H9 (cell line): Measurements from ENCODE around the gene GH2. TPM values are rescaled to one million over a fixed set of nuclear protein-coding genes. Genes with fewer than 3 reads are reported as not detected.
A peak's percentile ranks its signal among the peaks of the same experiment; 100 is the strongest.
"Not testable (repeated sequence)": the region's sequence is repeated elsewhere in the genome, so short reads cannot be mapped to it uniquely, and the experiment has no call there.

Experiments
- DNase-seq: peaks from one replicate; pipeline ENCODE4 v3.0.0-alpha.2; 2017
- H2AFZ ChIP-seq: one replicate; pipeline ENCODE4 v1.6.1; 2013; ENCODE audit warnings: mild to moderate bottlenecking, low read length, control low read depth, moderate library complexity
- H2AK5ac ChIP-seq: 2 replicates; pipeline ENCODE4 v1.6.1; 2013; ENCODE audit warnings: low read length, control low read depth, mixed read lengths; ENCODE audit not compliant: insufficient read length
- H2BK120ac ChIP-seq: one replicate; pipeline ENCODE4 v1.6.1; 2013; ENCODE audit warnings: low read depth, mild to moderate bottlenecking, low read length, control low read depth, inconsistent platforms; ENCODE audit not compliant: poor library complexity, severe bottlenecking
- H2BK12ac ChIP-seq: 2 replicates; pipeline ENCODE4 v1.6.1; 2013; ENCODE audit warnings: low read length, control low read depth, mixed read lengths, low read depth; ENCODE audit not compliant: insufficient read length
- H2BK15ac ChIP-seq: 2 replicates; pipeline ENCODE4 v1.6.1; 2013; ENCODE audit warnings: low read depth, low read length, control low read depth
- H2BK20ac ChIP-seq: one replicate; pipeline ENCODE4 v1.6.1; 2013; ENCODE audit warnings: low read depth, mild to moderate bottlenecking, low read length, control low read depth, inconsistent platforms; ENCODE audit not compliant: poor library complexity, severe bottlenecking
- H2BK5ac ChIP-seq: 2 replicates; pipeline ENCODE4 v1.6.1; 2013; ENCODE audit warnings: low read length, control low read depth, mixed read lengths; ENCODE audit not compliant: insufficient read length
- H3K14ac ChIP-seq: 2 replicates; pipeline ENCODE4 v1.6.1; 2013; ENCODE audit warnings: low read length, control low read depth; ENCODE audit not compliant: insufficient read depth
- H3K18ac ChIP-seq: 2 replicates; pipeline ENCODE4 v1.6.1; 2013; ENCODE audit warnings: low read depth, mild to moderate bottlenecking, mixed read lengths, low read length, control low read depth; ENCODE audit not compliant: insufficient read length
- H3K23ac ChIP-seq: 2 replicates; pipeline ENCODE4 v1.6.1; 2013; ENCODE audit warnings: low read length, control low read depth, mixed read lengths, low read depth; ENCODE audit not compliant: insufficient read length
- H3K23me2 ChIP-seq: 2 replicates; pipeline ENCODE4 v1.6.1; 2013; ENCODE audit warnings: low read depth, mild to moderate bottlenecking, mixed read lengths, low read length, control low read depth; ENCODE audit not compliant: insufficient read length, poor library complexity, severe bottlenecking
- H3K27ac ChIP-seq: 2 replicates; pipeline ENCODE4 v1.5.1; 2013; ENCODE audit warnings: low read length, control low read depth, mixed read lengths, low read depth; ENCODE audit not compliant: insufficient read length
- H3K27me3 ChIP-seq: 2 replicates; pipeline ENCODE4 v1.6.1; 2013; ENCODE audit warnings: low read length, control low read depth, inconsistent platforms; ENCODE audit not compliant: insufficient read depth
- H3K4ac ChIP-seq: 2 replicates; pipeline ENCODE4 v1.6.1; 2013; ENCODE audit warnings: low read depth, mild to moderate bottlenecking, control low read depth, inconsistent platforms, low read length, moderate library complexity
- H3K4me1 ChIP-seq: 2 replicates; pipeline ENCODE4 v1.6.1; 2013; ENCODE audit warnings: low read length, control low read depth, inconsistent platforms; ENCODE audit not compliant: insufficient read depth
- H3K4me2 ChIP-seq: 2 replicates; pipeline ENCODE4 v1.6.1; 2013; ENCODE audit warnings: low read length, control low read depth, mixed read lengths; ENCODE audit not compliant: insufficient read length, insufficient read depth
- H3K56ac ChIP-seq: 2 replicates; pipeline ENCODE4 v1.6.1; 2013; ENCODE audit warnings: low read depth, mild to moderate bottlenecking, mixed read lengths, low read length, control low read depth; ENCODE audit not compliant: insufficient read length
- H3K79me1 ChIP-seq: 2 replicates; pipeline ENCODE4 v1.6.1; 2013; ENCODE audit warnings: low read depth, mild to moderate bottlenecking, moderate library complexity, low read length, control low read depth, inconsistent platforms; ENCODE audit not compliant: insufficient read depth, poor library complexity, severe bottlenecking
- H3K79me2 ChIP-seq: 2 replicates; pipeline ENCODE4 v1.6.1; 2013; ENCODE audit warnings: low read length, control low read depth, inconsistent platforms; ENCODE audit not compliant: insufficient read depth
- H3K9ac ChIP-seq: 2 replicates; pipeline ENCODE4 v1.6.1; 2013; ENCODE audit warnings: low read length, control low read depth, mixed read lengths; ENCODE audit not compliant: insufficient read length; ENCODE audit errors: extremely low read depth
- H3K9me3 ChIP-seq: one replicate; pipeline ENCODE4 v1.6.1; 2013; ENCODE audit warnings: low read depth, low read length, inconsistent platforms; ENCODE audit not compliant: control insufficient read depth
- H3T11ph ChIP-seq: one replicate; pipeline ENCODE4 v1.6.1; 2013; ENCODE audit warnings: mild to moderate bottlenecking, low read length, control low read depth, inconsistent platforms
- H4K20me1 ChIP-seq: one replicate; pipeline ENCODE4 v1.6.1; 2013; ENCODE audit not compliant: control insufficient read depth, insufficient read length, insufficient read depth
- H4K5ac ChIP-seq: 2 replicates; pipeline ENCODE4 v1.6.1; 2013; ENCODE audit warnings: low read depth, mild to moderate bottlenecking, mixed read lengths, low read length, control low read depth; ENCODE audit not compliant: insufficient read length
- H4K8ac ChIP-seq: replicated peaks from 2 replicates; pipeline ENCODE4 v1.6.1; 2013; ENCODE audit warnings: low read length, control low read depth, mixed read lengths, low read depth; ENCODE audit not compliant: insufficient read length
- H4K91ac ChIP-seq: 2 replicates; pipeline ENCODE4 v1.6.1; 2013; ENCODE audit warnings: low read depth, mild to moderate bottlenecking, moderate library complexity, mixed read lengths, low read length, control low read depth; ENCODE audit not compliant: insufficient read length
- H3K27ac Mint-ChIP-seq, 3 experiments: 2 replicates in 2 of 3; 3 replicates in 1 of 3; pipeline ENCODE4 v1.8.0; 2020 to 2021; ENCODE audit warnings: mixed read lengths in 3 of 3, mild to moderate bottlenecking in 1 of 3, moderate library complexity in 1 of 3
- H3K27me3 Mint-ChIP-seq: 2 replicates; pipeline ENCODE4 v1.8.0; 2021; ENCODE audit warnings: low read depth, mild to moderate bottlenecking, moderate library complexity, mixed read lengths
- H3K36me3 Mint-ChIP-seq, 3 experiments: 2 replicates in 2 of 3; 3 replicates in 1 of 3; pipeline ENCODE4 v1.8.0; 2020 to 2021; ENCODE audit warnings: low read depth in 3 of 3, mixed read lengths in 3 of 3; ENCODE audit not compliant: insufficient read depth in 1 of 3
- H3K4me1 Mint-ChIP-seq, 2 experiments: 2 replicates each; pipeline ENCODE4 v1.8.0; 2020; ENCODE audit warnings: mixed read lengths in 2 of 2
- H3K4me3 Mint-ChIP-seq, 2 experiments: 2 replicates in 1 of 2; 3 replicates in 1 of 2; pipeline ENCODE4 v1.8.0; 2020 to 2021; ENCODE audit warnings: mild to moderate bottlenecking in 2 of 2, mixed read lengths in 2 of 2, moderate library complexity in 1 of 2
- H3K9me3 Mint-ChIP-seq, 2 experiments: 2 replicates in 1 of 2; 3 replicates in 1 of 2; pipeline ENCODE4 v1.8.0; 2020; ENCODE audit warnings: mild to moderate bottlenecking in 2 of 2, mixed read lengths in 2 of 2, moderate library complexity in 1 of 2
- CTCF ChIP-seq: fragments of 200-600 bp; sonication (generic); conservative IDR thresholded peaks from 3 replicates; pipeline ENCODE4 v1.8.0; 2021; ENCODE audit warnings: antibody characterized with exemption, mild to moderate bottlenecking
- WGBS: extraction: QIAGEN DNeasy Blood & Tissue Kit; methylation state at CpG from one replicate; pipeline ENCODE4 v1.1.7; 2013; ENCODE audit warnings: missing lambda C conversion rate, low lambda C conversion rate, mixed read lengths; ENCODE audit not compliant: insufficient read length; ENCODE audit errors: extremely low coverage; 5-methylcytosine and 5-hydroxymethylcytosine counted together
- total RNA-seq: library from RNA; stranded (reverse); gene quantifications from 2 replicates; pipeline ENCODE4 v1.2.1, GENCODE V29; 2021

Gene GH2
- total RNA-seq, 1 experiment from 2014 or later = 0.77 TPM

DNA sequence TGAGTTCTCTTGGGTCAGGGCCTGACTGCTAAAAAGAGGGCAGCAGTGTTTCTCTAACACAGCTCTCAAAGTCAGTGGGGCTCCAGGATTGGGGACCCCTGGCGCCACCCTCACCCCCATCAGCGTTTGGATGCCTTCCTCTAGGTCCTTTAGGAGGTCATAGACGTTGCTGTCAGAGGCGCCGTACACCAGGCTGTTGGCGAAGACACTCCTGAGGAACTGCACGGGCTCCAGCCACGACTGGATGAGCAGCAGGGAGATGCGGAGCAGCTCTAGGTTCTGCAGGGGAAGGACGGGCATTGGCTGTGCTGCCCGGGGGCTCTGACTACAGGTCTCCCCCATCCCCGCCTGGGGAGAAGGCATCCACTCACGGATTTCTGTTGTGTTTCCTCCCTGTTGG lies 35.9 kb upstream of the GH2 start:
- Histone ChIP-seq H2BK12ac (no peak overlapping the region), H3K14ac (no peak overlapping the region), H3K56ac (no peak overlapping the region), H2BK5ac (no peak overlapping the region), H3K9ac (no peak overlapping the region), H3K4ac (no peak overlapping the region), H3K4me2 (peak overlapping the region; percentile 41), H4K20me1 (no peaks in the 10 kb centered on the region), H2BK15ac (no peak overlapping the region), H2AK5ac (no peak overlapping the region), H2AFZ (no peak overlapping the region), H3K27me3 (no peaks in the 10 kb centered on the region), H4K5ac (no peak overlapping the region), H3K23me2 (no peaks in the 10 kb centered on the region), H4K8ac (no peak overlapping the region), H3K18ac (no peak overlapping the region), H3K23ac (no peak overlapping the region), H3K79me2 (no peaks in the 10 kb centered on the region), H3K27ac (no peak overlapping the region), H3K4me1 (peaks cover 3% of the 10 kb centered on the region; the same call in 1 of the 2 replicates), H4K91ac (no peak overlapping the region), H3K9me3 (no peaks in the 10 kb centered on the region), H3K79me1 (no peaks in the 10 kb centered on the region), H2BK120ac (no peak overlapping the region), H3T11ph (no peak overlapping the region), H2BK20ac (no peak overlapping the region)
- no CpG with 5 or more reads among the region's 13 CpGs for WGBS
- Mint-ChIP-seq H3K27me3 (peaks cover 19% of the 10 kb centered on the region), H3K9me3 (no peaks in the 10 kb centered on the region), H3K36me3 (no peaks in the 10 kb centered on the region), H3K27ac (peak overlapping the region in 1 of 3 experiments; percentile 67; a peak in 3 of 7 replicates), H3K4me1 (peaks cover 17 to 24% of the 10 kb centered on the region in 2 experiments), H3K4me3 (no peak overlapping the region)
- no peak for TF ChIP-seq CTCF
- peak; percentile 35 for DNase-seq

GRCh38 chr17:63917206-63917605 lies 35.5 kb upstream of the GH2 start:
- H2AK5ac ChIP-seq, H3K23ac ChIP-seq, H3K4me1 ChIP-seq, H3K36me3 Mint-ChIP-seq, H2BK120ac ChIP-seq, H3K4me3 Mint-ChIP-seq, H3K79me2 ChIP-seq, H3K18ac ChIP-seq, H3K27me3 ChIP-seq, H4K8ac ChIP-seq, H3K4me2 ChIP-seq, H4K20me1 ChIP-seq, H4K91ac ChIP-seq, H2BK5ac ChIP-seq, H2BK15ac ChIP-seq, H3T11ph ChIP-seq, H3K79me1 ChIP-seq, H3K14ac ChIP-seq, DNase-seq, H2AFZ ChIP-seq, H3K23me2 ChIP-seq, H4K5ac ChIP-seq, H2BK12ac ChIP-seq, H3K27ac Mint-ChIP-seq, H2BK20ac ChIP-seq, H3K27ac ChIP-seq, H3K56ac ChIP-seq, H3K9ac ChIP-seq, H3K9me3 Mint-ChIP-seq, H3K4ac ChIP-seq, H3K9me3 ChIP-seq: not testable (repeated sequence)
- peaks cover 19% of the 10 kb centered on the region for H3K27me3 Mint-ChIP-seq
- WGBS = no CpG with 5 or more reads among the region's 11 CpGs
- H3K4me1 Mint-ChIP-seq = peaks cover 17 to 25% of the 10 kb centered on the region in 2 experiments
